K562 (cell line): ENCODE measurements around the gene IRX6. TPM values are rescaled to one million over a fixed set of nuclear protein-coding genes. Genes with fewer than 3 reads are reported as not detected.

Experiments
- ATAC-seq: fragments of 200-7000 bp; cut with Tn5 transposase; 3 replicates; pipeline ENCODE4 v1.9.1; 2020; ENCODE audit warnings: moderate library complexity
- BruUV-seq: library from RNA; stranded (reverse); fragments of 400-500 nt; replicated peaks from 2 replicates; lab custom pipeline; 2021; lab: Mats Ljungman, UMichigan
- CTCF ChIA-PET: fragments of 300-600 bp; formaldehyde crosslinking; extraction: SDS; loops from one replicate; lab custom pipeline; 2021; ENCODE audit warnings: low intra/inter-chr PET ratio; lab: Yijun Ruan, JAX
- POLR2A ChIA-PET: fragments of 300-600, 350-650 bp; sonication (Branson Sonifier 250); formaldehyde crosslinking; extraction: SDS; loops from one replicate; lab custom pipeline; 2021; ENCODE audit warnings: antibody characterized with exemption, inconsistent platforms; lab: Yijun Ruan, JAX
- DNase-seq, 4 experiments: peaks; one replicate each; pipeline versions ENCODE4 v3.0.0 to v3.0.0-alpha.2; 2011 to 2018; ENCODE audit warnings: low spot score in 3 of 4, mixed read lengths in 3 of 4; ENCODE audit errors: extremely low read depth in 1 of 4
- FAIRE-seq: peaks from 2 replicates; lab custom pipeline; 2011; peaks lifted over from hg19 to GRCh38; lab: Jason Lieb, UNC
- H2AFZ ChIP-seq: 2 replicates; pipeline ENCODE4 v1.6.0; 2011; ENCODE audit warnings: low read depth, low read length, control low read depth, inconsistent platforms
- H3K27ac ChIP-seq: fragments of 200-600 bp; 3 replicates; pipeline ENCODE4 v1.8.0; 2011; ENCODE audit warnings: low read depth, mild to moderate bottlenecking, control low read depth, inconsistent platforms, low read length, moderate library complexity, mixed read lengths; ENCODE audit errors: extremely low read depth
- H3K27me3 ChIP-seq, 2 experiments: fragments of 300-600 bp in 1 of 2; 2 replicates in 1 of 2; 3 replicates in 1 of 2; pipeline versions ENCODE4 v1.6.0 to v1.8.0; 2011; ENCODE audit warnings: inconsistent platforms in 2 of 2, low read length in 2 of 2, mild to moderate bottlenecking in 1 of 2, mixed read lengths in 1 of 2, moderate library complexity in 1 of 2; ENCODE audit not compliant: control insufficient read depth in 2 of 2, insufficient read depth in 2 of 2
- H3K36me3 ChIP-seq: fragments of 300-600 bp; 3 replicates; pipeline ENCODE4 v1.8.0; 2011; ENCODE audit warnings: mild to moderate bottlenecking, low read length, inconsistent platforms; ENCODE audit not compliant: control insufficient read depth, insufficient read depth
- H3K4me1 ChIP-seq, 2 experiments: fragments of 200-600 bp in 1 of 2; replicated peaks in 1 of 2; 2 replicates in 1 of 2; 3 replicates in 1 of 2; pipeline versions ENCODE4 v1.5.1 to v1.8.0; 2011; ENCODE audit warnings: inconsistent platforms in 2 of 2, low read length in 2 of 2, mild to moderate bottlenecking in 1 of 2, mixed read lengths in 1 of 2, moderate library complexity in 1 of 2; ENCODE audit not compliant: control insufficient read depth in 2 of 2, insufficient read depth in 2 of 2
- H3K4me2 ChIP-seq: 2 replicates; pipeline ENCODE4 v1.6.1; 2011; ENCODE audit warnings: low read length, control low read depth, inconsistent platforms, mixed read lengths; ENCODE audit not compliant: insufficient read depth
- H3K4me3 ChIP-seq: fragments of 200-600 bp; sonication (generic), shearing (Covaris generic); 2 replicates; pipeline ENCODE4 v1.5.1; 2016; ENCODE audit warnings: control low read depth, inconsistent platforms
- H3K79me2 ChIP-seq: fragments of 200-600 bp; 3 replicates; pipeline ENCODE4 v1.8.0; 2011; ENCODE audit warnings: low read length, inconsistent platforms; ENCODE audit not compliant: control insufficient read depth, insufficient read depth
- H3K9ac ChIP-seq, 2 experiments: 2 replicates each; pipeline versions ENCODE4 v1.6.0 to v1.6.1; 2011; ENCODE audit warnings: low read depth in 2 of 2, low read length in 2 of 2, control low read depth in 1 of 2, inconsistent platforms in 1 of 2, mild to moderate bottlenecking in 1 of 2, mixed read lengths in 1 of 2; ENCODE audit not compliant: insufficient read depth in 1 of 2
- H3K9me1 ChIP-seq: one replicate; pipeline ENCODE4 v1.6.0; 2011; ENCODE audit warnings: inconsistent platforms, mild to moderate bottlenecking, low read length, moderate library complexity; ENCODE audit not compliant: control insufficient read depth, insufficient read depth
- H3K9me3 ChIP-seq: replicated peaks from 2 replicates; pipeline ENCODE4 v1.5.1; 2011; ENCODE audit warnings: low read depth, low read length, inconsistent platforms; ENCODE audit not compliant: control insufficient read depth, insufficient read depth
- H4K20me1 ChIP-seq: replicated peaks from 2 replicates; pipeline ENCODE4 v1.6.1; 2011; ENCODE audit warnings: low read length, inconsistent platforms, mixed read lengths; ENCODE audit not compliant: control insufficient read depth, insufficient read depth
- EZH2 ChIP-seq: IDR thresholded peaks from 2 replicates; pipeline ENCODE4 v1.6.1; 2012; ENCODE audit warnings: low read depth, mild to moderate bottlenecking, inconsistent platforms, low read length, borderline replicate concordance
- GATAD2A ChIP-seq: fragments of 450-650 bp; IDR thresholded peaks from 2 replicates; pipeline ENCODE4 v1.6.1; 2017
- HNRNPK ChIP-seq: fragments of 200-400 bp; formaldehyde crosslinking; IDR thresholded peaks from one replicate; pipeline ENCODE4 v1.6.1; 2018; ENCODE audit warnings: mild to moderate bottlenecking, low read depth, low read length; ENCODE audit not compliant: poor library complexity, severe bottlenecking
- NCOA2 ChIP-seq, 2 experiments: fragments of 450-650 bp; IDR thresholded peaks; 2 replicates each; pipeline ENCODE4 v1.6.1; 2018; ENCODE audit warnings: mild to moderate bottlenecking in 2 of 2, moderate library complexity in 1 of 2; ENCODE audit not compliant: partially characterized antibody in 2 of 2
- NUFIP1 ChIP-seq: fragments of 450-650 bp; IDR thresholded peaks from 2 replicates; pipeline ENCODE4 v1.6.1; 2018; ENCODE audit not compliant: partially characterized antibody
- SMARCA4 ChIP-seq: fragments of 450-650 bp; IDR thresholded peaks from 2 replicates; pipeline ENCODE4 v1.6.1; 2016
- WGBS: fragments of 100-300 bp; shearing (Covaris generic); methylation state at CpG from one replicate; pipeline ENCODE4 v1.1.6; 2016; ENCODE audit warnings: low coverage, mixed read lengths; ENCODE audit not compliant: insufficient coverage; ENCODE audit errors: missing lambda C conversion rate; 5-methylcytosine and 5-hydroxymethylcytosine counted together
- in situ Hi-C: fragments of 300-500 bp; cut with MboI; formaldehyde crosslinking; loops from 4 replicates; pipeline ENCODE4 v1.15.0; 2018; ENCODE audit warnings: inconsistent platforms, mixed read lengths
- intact Hi-C: fragments of 100-400 bp; cut with micrococcal nuclease; formaldehyde crosslinking; loops from 2 replicates; pipeline ENCODE4 v1.14.2; 2022
- polyA plus RNA-seq, 8 experiments: library from polyadenylated mRNA; depleted of rRNA in 4 of 8; stranded (reverse) in 5 of 8; unstranded in 3 of 8; fragments of >200 nt; fragmentation: Nextera tagmentation in 2 of 8; fragmentation: Illumina TruSeq in 1 of 8; extraction: Ambion mirVana in 2 of 8; extraction: Trizol in 1 of 8; gene quantifications; 2 replicates each; pipeline versions ENCODE4 v1.2.1 to v1.2.3, GENCODE V29; 2011 to 2014; ENCODE audit warnings: inconsistent platforms in 1 of 8, missing spikeins in 1 of 8
- total RNA-seq, 7 experiments: library from RNA; depleted of rRNA in 6 of 7; stranded (reverse); fragments of >200 nt in 6 of 7; fragmentation: Illumina TruSeq in 2 of 7; extraction: Trizol in 2 of 7; gene quantifications; 2 replicates each; pipeline versions ENCODE4 v1.2.1 to v1.2.3, GENCODE V29; 2011 to 2021; ENCODE audit warnings: low replicate concordance in 1 of 7
- TF ChIP-seq, protein P1 (sequence below), 2 experiments: fragments of 450-650 bp in 1 of 2; IDR thresholded peaks; 2 replicates each; pipeline ENCODE4 v1.6.1; 2011 to 2017; ENCODE audit warnings: low read depth in 2 of 2, antibody characterized with exemption in 1 of 2, borderline replicate concordance in 1 of 2, low read length in 1 of 2, mild to moderate bottlenecking in 1 of 2, mixed read lengths in 1 of 2; ENCODE audit not compliant: control insufficient read depth in 1 of 2
- TF ChIP-seq, protein P2 (sequence below): fragments of 250-450 bp; sonication (Bioruptor Pico); IDR thresholded peaks from 2 replicates; pipeline ENCODE4 v1.6.1; 2021; ENCODE audit warnings: mild to moderate bottlenecking
- TF ChIP-seq, protein P3 (sequence below): fragments of 450-650 bp; IDR thresholded peaks from 2 replicates; pipeline ENCODE4 v1.6.1; 2017; ENCODE audit warnings: mild to moderate bottlenecking, moderate library complexity

IRX6 gene
- total and polyA plus RNA-seq, 9 of the 15 experiments (the other 6 are each of a cell fraction or from before 2014, with no cell fraction given), result 0.07 to 0.29 (median 0.14) TPM; not detected in 4

DNA sequence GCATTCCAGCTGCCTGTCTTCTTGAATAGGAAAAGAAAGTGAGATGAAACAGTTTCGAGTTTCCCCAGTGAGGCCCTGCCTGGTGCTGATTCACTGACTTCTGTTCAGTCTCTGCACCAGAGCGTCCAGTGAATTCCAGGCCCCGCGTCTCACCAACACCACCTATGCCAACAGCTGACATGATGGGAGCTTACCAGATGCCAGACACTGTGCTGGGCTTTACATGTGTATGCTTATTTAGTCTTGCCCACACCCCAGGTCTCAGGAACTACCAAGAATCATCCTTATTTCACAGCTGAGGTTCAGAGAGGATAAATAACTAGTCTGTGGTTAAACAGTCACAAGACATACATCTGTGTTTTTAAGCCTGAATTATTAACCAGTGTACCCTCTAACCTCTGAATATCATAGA, 29.1 kb upstream of the IRX6 start:
- no peaks in the 10 kb centered on the region for H3K9me3 ChIP-seq
- DNase-seq, result no peak
- no peaks in the 10 kb centered on the region for H3K9me1 ChIP-seq
- CTCF ChIA-PET, result no interaction called here
- BruUV-seq, result no TSS peak
- no peak overlapping the region for H3K4me2 ChIP-seq
- no peak overlapping the region for H2AFZ ChIP-seq
- H3K9ac ChIP-seq, result no peak overlapping the region
- no peaks in the 10 kb centered on the region for H3K79me2 ChIP-seq
- H3K27ac ChIP-seq, result no peak overlapping the region
- 0% methylated on average over 4 of the region's 4 CpGs for WGBS
- no peak for TF ChIP-seq NUFIP1
- TF ChIP-seq GATAD2A, result no peak
- no peak for TF ChIP-seq NCOA2 (IDR thresholded peaks at IDR 0.05; ENCODE audit: partially characterized antibody in 2 of 2)
- no peak for TF ChIP-seq EZH2
- TF ChIP-seq, protein P1, sequence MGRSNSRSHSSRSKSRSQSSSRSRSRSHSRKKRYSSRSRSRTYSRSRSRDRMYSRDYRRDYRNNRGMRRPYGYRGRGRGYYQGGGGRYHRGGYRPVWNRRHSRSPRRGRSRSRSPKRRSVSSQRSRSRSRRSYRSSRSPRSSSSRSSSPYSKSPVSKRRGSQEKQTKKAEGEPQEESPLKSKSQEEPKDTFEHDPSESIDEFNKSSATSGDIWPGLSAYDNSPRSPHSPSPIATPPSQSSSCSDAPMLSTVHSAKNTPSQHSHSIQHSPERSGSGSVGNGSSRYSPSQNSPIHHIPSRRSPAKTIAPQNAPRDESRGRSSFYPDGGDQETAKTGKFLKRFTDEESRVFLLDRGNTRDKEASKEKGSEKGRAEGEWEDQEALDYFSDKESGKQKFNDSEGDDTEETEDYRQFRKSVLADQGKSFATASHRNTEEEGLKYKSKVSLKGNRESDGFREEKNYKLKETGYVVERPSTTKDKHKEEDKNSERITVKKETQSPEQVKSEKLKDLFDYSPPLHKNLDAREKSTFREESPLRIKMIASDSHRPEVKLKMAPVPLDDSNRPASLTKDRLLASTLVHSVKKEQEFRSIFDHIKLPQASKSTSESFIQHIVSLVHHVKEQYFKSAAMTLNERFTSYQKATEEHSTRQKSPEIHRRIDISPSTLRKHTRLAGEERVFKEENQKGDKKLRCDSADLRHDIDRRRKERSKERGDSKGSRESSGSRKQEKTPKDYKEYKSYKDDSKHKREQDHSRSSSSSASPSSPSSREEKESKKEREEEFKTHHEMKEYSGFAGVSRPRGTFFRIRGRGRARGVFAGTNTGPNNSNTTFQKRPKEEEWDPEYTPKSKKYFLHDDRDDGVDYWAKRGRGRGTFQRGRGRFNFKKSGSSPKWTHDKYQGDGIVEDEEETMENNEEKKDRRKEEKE (IDR thresholded peaks at IDR 0.05; ENCODE audit: borderline replicate concordance in 1 of 2, control insufficient read depth in 1 of 2, low read depth in 2 of 2, low read length in 1 of 2), result no peak
- TF ChIP-seq SMARCA4, result no peak
- no peak for TF ChIP-seq HNRNPK
- TF ChIP-seq, protein P2, sequence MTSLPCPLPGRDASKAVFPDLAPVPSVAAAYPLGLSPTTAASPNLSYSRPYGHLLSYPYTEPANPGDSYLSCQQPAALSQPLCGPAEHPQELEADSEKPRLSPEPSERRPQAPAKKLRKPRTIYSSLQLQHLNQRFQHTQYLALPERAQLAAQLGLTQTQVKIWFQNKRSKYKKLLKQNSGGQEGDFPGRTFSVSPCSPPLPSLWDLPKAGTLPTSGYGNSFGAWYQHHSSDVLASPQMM, result no peak
- TF ChIP-seq, protein P3, sequence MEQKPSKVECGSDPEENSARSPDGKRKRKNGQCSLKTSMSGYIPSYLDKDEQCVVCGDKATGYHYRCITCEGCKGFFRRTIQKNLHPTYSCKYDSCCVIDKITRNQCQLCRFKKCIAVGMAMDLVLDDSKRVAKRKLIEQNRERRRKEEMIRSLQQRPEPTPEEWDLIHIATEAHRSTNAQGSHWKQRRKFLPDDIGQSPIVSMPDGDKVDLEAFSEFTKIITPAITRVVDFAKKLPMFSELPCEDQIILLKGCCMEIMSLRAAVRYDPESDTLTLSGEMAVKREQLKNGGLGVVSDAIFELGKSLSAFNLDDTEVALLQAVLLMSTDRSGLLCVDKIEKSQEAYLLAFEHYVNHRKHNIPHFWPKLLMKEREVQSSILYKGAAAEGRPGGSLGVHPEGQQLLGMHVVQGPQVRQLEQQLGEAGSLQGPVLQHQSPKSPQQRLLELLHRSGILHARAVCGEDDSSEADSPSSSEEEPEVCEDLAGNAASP, result no peak
- TF ChIP-seq, all 486 proteins: peak for 0
- Histone ChIP-seq H3K27me3 (no peaks in the 10 kb centered on the region; a peak in 1 of 5 replicates), H3K4me3 (no peak overlapping the region), H3K4me1 (no peaks in the 10 kb centered on the region), H4K20me1 (no peaks in the 10 kb centered on the region), H3K36me3 (no peaks in the 10 kb centered on the region)
- ATAC-seq, result no peak
- intact Hi-C loops (loop anchor here (5.0 kb wide), 1 partner anchor 77 kb away; no protein-coding TSS in a partner anchor), in situ Hi-C loops (no loop called here)
- POLR2A ChIA-PET, result interaction anchor here (0.6 kb wide), 1 partner anchor 496 kb away, joined by 4 read pairs; no protein-coding TSS in a partner anchor
- no peak for FAIRE-seq
